ENCODE results near the gene SSTR3.

DNA sequence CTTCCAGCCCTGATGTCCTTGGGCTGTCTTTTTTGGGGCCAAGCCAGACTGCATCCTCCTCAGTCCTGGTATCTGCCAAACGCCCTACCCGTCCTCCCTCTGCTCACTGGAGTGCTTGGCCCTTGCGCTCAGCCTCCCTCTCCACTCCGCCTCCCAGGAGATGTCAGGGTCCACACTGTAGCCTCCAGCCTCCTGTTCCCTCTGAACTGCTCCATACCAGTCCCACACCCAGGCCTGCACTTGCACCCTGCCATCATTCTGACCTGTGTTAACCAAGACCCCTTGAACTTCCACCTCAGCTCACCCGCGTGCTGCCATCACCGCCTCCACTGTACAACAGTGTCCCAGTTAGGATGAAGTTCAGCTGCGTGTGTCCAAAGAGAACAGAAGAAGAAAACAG is 56.3 kb downstream of the SSTR3 start:
- TF ChIP-seq ZZZ3 (CRISPR knock-in tag; IDR thresholded peaks at IDR 0.05; ENCODE audit: borderline replicate concordance) (no peak), ZNF446 (CRISPR knock-in tag; IDR thresholded peaks at IDR 0.05) (no peak), IRF2 (CRISPR knock-in tag; IDR thresholded peaks at IDR 0.05) (no peak), PBX3 (CRISPR knock-in tag; IDR thresholded peaks at IDR 0.05; ENCODE audit: borderline replicate concordance) (no peak), CBX5 (CRISPR knock-in tag; IDR thresholded peaks at IDR 0.05; ENCODE audit: borderline replicate concordance) (no peak), ZNF549 (CRISPR knock-in tag; IDR thresholded peaks at IDR 0.05) (no peak)
